SK-N-SH treated with all-trans-retinoic acid at 6 μM for 48 hours (cell line): ENCODE measurements around the gene TBC1D9B.

Experiments
- ATAC-seq: fragments of 200-7000 bp; cut with Tn5 transposase; 3 replicates; pipeline ENCODE4 v1.9.1; 2020; ENCODE audit warnings: mild to moderate bottlenecking, moderate library complexity
- ARNTL ChIP-seq: fragments of 450-650 bp; formaldehyde crosslinking; IDR thresholded peaks from 2 replicates; pipeline ENCODE4 v1.5.0; 2020; ENCODE audit warnings: low read depth, mild to moderate bottlenecking, moderate library complexity, borderline replicate concordance
- BACH2 ChIP-seq: fragments of 250-450 bp; sonication (Bioruptor Pico); IDR thresholded peaks from 2 replicates; pipeline ENCODE4 v1.9.0; 2021; ENCODE audit warnings: mild to moderate bottlenecking, borderline replicate concordance
- CSDC2 ChIP-seq: fragments of 250-450 bp; sonication (Bioruptor Pico); IDR thresholded peaks from 2 replicates; pipeline ENCODE4 v1.5.0; 2020; ENCODE audit warnings: mild to moderate bottlenecking, moderate library complexity
- ESRRG ChIP-seq: fragments of 250-450 bp; sonication (Bioruptor Pico); IDR thresholded peaks from 2 replicates; pipeline ENCODE4 v1.6.1; 2021; ENCODE audit warnings: mild to moderate bottlenecking
- GLIS3 ChIP-seq: fragments of 250-450 bp; sonication (Bioruptor Pico); IDR thresholded peaks from 2 replicates; pipeline ENCODE4 v1.5.0; 2020; ENCODE audit warnings: mild to moderate bottlenecking, moderate library complexity
- ISL1 ChIP-seq: fragments of 250-450 bp; sonication (Bioruptor Pico); IDR thresholded peaks from 2 replicates; pipeline ENCODE4 v2.1.2; 2022; ENCODE audit warnings: mild to moderate bottlenecking, moderate library complexity
- OSR1 ChIP-seq: fragments of 250-450 bp; sonication (Bioruptor Pico); IDR thresholded peaks from 2 replicates; pipeline ENCODE4 v1.8.0; 2022; ENCODE audit warnings: moderate library complexity, mild to moderate bottlenecking, inconsistent platforms
- PATZ1 ChIP-seq: fragments of 250-450 bp; sonication (Bioruptor Pico); IDR thresholded peaks from 2 replicates; pipeline ENCODE4 v1.8.0; 2020; ENCODE audit warnings: mild to moderate bottlenecking, moderate library complexity, borderline replicate concordance
- RARB ChIP-seq: fragments of 250-450 bp; sonication (Bioruptor Pico); IDR thresholded peaks from 2 replicates; pipeline ENCODE4 v1.8.0; 2021; ENCODE audit warnings: mild to moderate bottlenecking, moderate library complexity
- TOX ChIP-seq: fragments of 250-450 bp; sonication (Bioruptor Pico); IDR thresholded peaks from 2 replicates; pipeline ENCODE4 v1.8.0; 2021; ENCODE audit warnings: mild to moderate bottlenecking, moderate library complexity, borderline replicate concordance
- ZC3H10 ChIP-seq: fragments of 250-450 bp; sonication (Bioruptor Pico); IDR thresholded peaks from 2 replicates; pipeline ENCODE4 v1.5.1; 2021; ENCODE audit warnings: mild to moderate bottlenecking, moderate library complexity
- ZFP3 ChIP-seq: fragments of 250-450 bp; sonication (Bioruptor Pico); IDR thresholded peaks from 2 replicates; pipeline ENCODE4 v1.5.0; 2020; ENCODE audit warnings: mild to moderate bottlenecking, moderate library complexity
- ZFP30 ChIP-seq: fragments of 450-650 bp; formaldehyde crosslinking; IDR thresholded peaks from 2 replicates; pipeline ENCODE4 v1.5.0; 2022; ENCODE audit warnings: mild to moderate bottlenecking, moderate library complexity
- ZNF565 ChIP-seq: fragments of 450-650 bp; formaldehyde crosslinking; conservative IDR thresholded peaks from 2 replicates; pipeline ENCODE4 v1.5.0; 2020; ENCODE audit warnings: low read depth, mild to moderate bottlenecking, moderate library complexity
- ZNF70 ChIP-seq: fragments of 450-650 bp; formaldehyde crosslinking; IDR thresholded peaks from 2 replicates; pipeline ENCODE4 v1.5.0; 2020; ENCODE audit warnings: mild to moderate bottlenecking, moderate library complexity
- ZNF8 ChIP-seq: fragments of 450-650 bp; formaldehyde crosslinking; IDR thresholded peaks from 2 replicates; pipeline ENCODE4 v1.5.0; 2020; ENCODE audit warnings: mild to moderate bottlenecking, moderate library complexity
- TF ChIP-seq, protein P1 (sequence below): fragments of 250-450 bp; sonication (Bioruptor Pico); IDR thresholded peaks from 2 replicates; pipeline ENCODE4 v1.5.0; 2020; ENCODE audit warnings: mild to moderate bottlenecking, moderate library complexity
- TF ChIP-seq, protein P2 (sequence below): fragments of 250-450 bp; sonication (Bioruptor Pico); IDR thresholded peaks from 2 replicates; pipeline ENCODE4 v1.5.1; 2021; ENCODE audit warnings: mild to moderate bottlenecking, moderate library complexity
- TF ChIP-seq, protein P3 (sequence below): fragments of 250-450 bp; sonication (Bioruptor Pico); IDR thresholded peaks from 2 replicates; pipeline ENCODE4 v1.8.0; 2021; ENCODE audit warnings: low read depth, mild to moderate bottlenecking, moderate library complexity, borderline replicate concordance
- TF ChIP-seq, protein P4 (sequence below): fragments of 250-450 bp; sonication (Bioruptor Pico); IDR thresholded peaks from 2 replicates; pipeline ENCODE4 v1.5.1; 2020; ENCODE audit warnings: low read depth, mild to moderate bottlenecking, moderate library complexity

The TBC1D9B gene

GRCh38 chr5:179868541-179868940 is 39.2 kb downstream of the TBC1D9B start:
- ATAC-seq, result no peak
- TF ChIP-seq ZFP30 (CRISPR knock-in tag) (no peak), RARB (CRISPR knock-in tag) (no peak)

DNA sequence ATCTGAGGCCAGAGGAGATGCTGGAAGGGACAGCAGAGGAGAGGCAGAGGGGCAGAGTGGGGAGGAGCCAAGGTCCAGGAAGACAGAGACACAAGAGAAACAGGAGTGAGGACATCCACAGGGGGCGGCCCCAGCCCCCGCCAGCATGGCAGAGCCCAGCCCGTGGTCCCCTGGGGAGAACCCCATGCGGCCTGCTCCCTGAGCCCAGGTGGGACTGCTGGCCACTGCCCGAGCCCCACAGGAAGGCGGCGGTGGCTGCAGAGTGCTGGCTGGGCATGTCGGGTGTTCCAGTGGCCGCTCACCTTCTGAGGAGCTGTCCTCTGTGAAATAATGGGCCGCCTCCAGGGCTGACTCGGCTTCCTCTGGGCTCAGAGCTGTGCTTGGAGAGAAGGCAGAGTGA is 40.2 kb downstream of the TBC1D9B start:
- ATAC-seq, result no peak; the same call in 2 of the 3 replicates

GRCh38 chr5:179867079-179867465 is 40.6 kb downstream of the TBC1D9B start:
- no peak for ATAC-seq
- TF ChIP-seq, protein P1, sequence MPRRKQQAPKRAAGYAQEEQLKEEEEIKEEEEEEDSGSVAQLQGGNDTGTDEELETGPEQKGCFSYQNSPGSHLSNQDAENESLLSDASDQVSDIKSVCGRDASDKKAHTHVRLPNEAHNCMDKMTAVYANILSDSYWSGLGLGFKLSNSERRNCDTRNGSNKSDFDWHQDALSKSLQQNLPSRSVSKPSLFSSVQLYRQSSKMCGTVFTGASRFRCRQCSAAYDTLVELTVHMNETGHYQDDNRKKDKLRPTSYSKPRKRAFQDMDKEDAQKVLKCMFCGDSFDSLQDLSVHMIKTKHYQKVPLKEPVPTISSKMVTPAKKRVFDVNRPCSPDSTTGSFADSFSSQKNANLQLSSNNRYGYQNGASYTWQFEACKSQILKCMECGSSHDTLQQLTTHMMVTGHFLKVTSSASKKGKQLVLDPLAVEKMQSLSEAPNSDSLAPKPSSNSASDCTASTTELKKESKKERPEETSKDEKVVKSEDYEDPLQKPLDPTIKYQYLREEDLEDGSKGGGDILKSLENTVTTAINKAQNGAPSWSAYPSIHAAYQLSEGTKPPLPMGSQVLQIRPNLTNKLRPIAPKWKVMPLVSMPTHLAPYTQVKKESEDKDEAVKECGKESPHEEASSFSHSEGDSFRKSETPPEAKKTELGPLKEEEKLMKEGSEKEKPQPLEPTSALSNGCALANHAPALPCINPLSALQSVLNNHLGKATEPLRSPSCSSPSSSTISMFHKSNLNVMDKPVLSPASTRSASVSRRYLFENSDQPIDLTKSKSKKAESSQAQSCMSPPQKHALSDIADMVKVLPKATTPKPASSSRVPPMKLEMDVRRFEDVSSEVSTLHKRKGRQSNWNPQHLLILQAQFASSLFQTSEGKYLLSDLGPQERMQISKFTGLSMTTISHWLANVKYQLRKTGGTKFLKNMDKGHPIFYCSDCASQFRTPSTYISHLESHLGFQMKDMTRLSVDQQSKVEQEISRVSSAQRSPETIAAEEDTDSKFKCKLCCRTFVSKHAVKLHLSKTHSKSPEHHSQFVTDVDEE (CRISPR knock-in tag), result no peak
- no peak for TF ChIP-seq ZFP30 (CRISPR knock-in tag)
- TF ChIP-seq, protein P2, sequence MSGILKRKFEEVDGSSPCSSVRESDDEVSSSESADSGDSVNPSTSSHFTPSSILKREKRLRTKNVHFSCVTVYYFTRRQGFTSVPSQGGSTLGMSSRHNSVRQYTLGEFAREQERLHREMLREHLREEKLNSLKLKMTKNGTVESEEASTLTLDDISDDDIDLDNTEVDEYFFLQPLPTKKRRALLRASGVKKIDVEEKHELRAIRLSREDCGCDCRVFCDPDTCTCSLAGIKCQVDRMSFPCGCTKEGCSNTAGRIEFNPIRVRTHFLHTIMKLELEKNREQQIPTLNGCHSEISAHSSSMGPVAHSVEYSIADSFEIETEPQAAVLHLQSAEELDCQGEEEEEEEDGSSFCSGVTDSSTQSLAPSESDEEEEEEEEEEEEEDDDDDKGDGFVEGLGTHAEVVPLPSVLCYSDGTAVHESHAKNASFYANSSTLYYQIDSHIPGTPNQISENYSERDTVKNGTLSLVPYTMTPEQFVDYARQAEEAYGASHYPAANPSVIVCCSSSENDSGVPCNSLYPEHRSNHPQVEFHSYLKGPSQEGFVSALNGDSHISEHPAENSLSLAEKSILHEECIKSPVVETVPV, result no peak
- no peak for TF ChIP-seq ZNF70 (CRISPR knock-in tag)
- no peak for TF ChIP-seq ZNF8 (CRISPR knock-in tag)
- no peak for TF ChIP-seq ISL1 (CRISPR knock-in tag)
- no peak for TF ChIP-seq CSDC2 (CRISPR knock-in tag)
- TF ChIP-seq, protein P3, sequence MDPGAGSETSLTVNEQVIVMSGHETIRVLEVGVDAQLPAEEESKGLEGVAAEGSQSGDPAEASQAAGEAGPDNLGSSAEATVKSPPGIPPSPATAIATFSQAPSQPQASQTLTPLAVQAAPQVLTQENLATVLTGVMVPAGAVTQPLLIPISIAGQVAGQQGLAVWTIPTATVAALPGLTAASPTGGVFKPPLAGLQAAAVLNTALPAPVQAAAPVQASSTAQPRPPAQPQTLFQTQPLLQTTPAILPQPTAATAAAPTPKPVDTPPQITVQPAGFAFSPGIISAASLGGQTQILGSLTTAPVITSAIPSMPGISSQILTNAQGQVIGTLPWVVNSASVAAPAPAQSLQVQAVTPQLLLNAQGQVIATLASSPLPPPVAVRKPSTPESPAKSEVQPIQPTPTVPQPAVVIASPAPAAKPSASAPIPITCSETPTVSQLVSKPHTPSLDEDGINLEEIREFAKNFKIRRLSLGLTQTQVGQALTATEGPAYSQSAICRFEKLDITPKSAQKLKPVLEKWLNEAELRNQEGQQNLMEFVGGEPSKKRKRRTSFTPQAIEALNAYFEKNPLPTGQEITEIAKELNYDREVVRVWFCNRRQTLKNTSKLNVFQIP (CRISPR knock-in tag), result no peak
- no peak for TF ChIP-seq PATZ1 (CRISPR knock-in tag)
- no peak for TF ChIP-seq ARNTL (CRISPR knock-in tag)
- TF ChIP-seq BACH2 (CRISPR knock-in tag), result no peak

More for the DNA sequence above, 40.2 kb downstream of the TBC1D9B start:
- TF ChIP-seq BACH2 (CRISPR knock-in tag), result no peak
- TF ChIP-seq ESRRG (CRISPR knock-in tag), result no peak
- no peak for TF ChIP-seq RARB (CRISPR knock-in tag)
- TF ChIP-seq GLIS3 (CRISPR knock-in tag), result no peak
- TF ChIP-seq, protein P4, sequence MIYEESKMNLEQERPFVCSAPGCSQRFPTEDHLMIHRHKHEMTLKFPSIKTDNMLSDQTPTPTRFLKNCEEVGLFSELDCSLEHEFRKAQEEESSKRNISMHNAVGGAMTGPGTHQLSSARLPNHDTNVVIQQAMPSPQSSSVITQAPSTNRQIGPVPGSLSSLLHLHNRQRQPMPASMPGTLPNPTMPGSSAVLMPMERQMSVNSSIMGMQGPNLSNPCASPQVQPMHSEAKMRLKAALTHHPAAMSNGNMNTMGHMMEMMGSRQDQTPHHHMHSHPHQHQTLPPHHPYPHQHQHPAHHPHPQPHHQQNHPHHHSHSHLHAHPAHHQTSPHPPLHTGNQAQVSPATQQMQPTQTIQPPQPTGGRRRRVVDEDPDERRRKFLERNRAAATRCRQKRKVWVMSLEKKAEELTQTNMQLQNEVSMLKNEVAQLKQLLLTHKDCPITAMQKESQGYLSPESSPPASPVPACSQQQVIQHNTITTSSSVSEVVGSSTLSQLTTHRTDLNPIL (CRISPR knock-in tag), result no peak
- no peak for TF ChIP-seq CSDC2 (CRISPR knock-in tag)
- TF ChIP-seq ZC3H10 (CRISPR knock-in tag), result no peak
- TF ChIP-seq, protein P2, result no peak
- no peak for TF ChIP-seq ZFP3 (CRISPR knock-in tag)
- TF ChIP-seq OSR1 (CRISPR knock-in tag), result no peak
- TF ChIP-seq TOX (CRISPR knock-in tag), result no peak
- TF ChIP-seq ISL1 (CRISPR knock-in tag), result no peak
- no peak for TF ChIP-seq PATZ1 (CRISPR knock-in tag)
- TF ChIP-seq ZFP30 (CRISPR knock-in tag), result no peak
- TF ChIP-seq ZNF8 (CRISPR knock-in tag), result no peak
- no peak for TF ChIP-seq ZNF565 (CRISPR knock-in tag)
